SK-N-SH (cell line): Measurements from ENCODE around the gene OXT. TPM values are rescaled to one million over a fixed set of nuclear protein-coding genes. Genes with fewer than 3 reads are reported as not detected.
A peak's percentile ranks its signal among the peaks of the same experiment; 100 is the strongest.

ENCODE experiments used
- CTCF ChIA-PET: fragments of 300-600, 350-600 bp; formaldehyde crosslinking; extraction: SDS; loops from one replicate; lab custom pipeline; 2021; lab: Yijun Ruan, JAX
- POLR2A ChIA-PET: fragments of 350-600 bp; sonication (Branson Sonifier 250); formaldehyde crosslinking; extraction: SDS; loops from one replicate; lab custom pipeline; 2020; ENCODE audit warnings: antibody characterized with exemption, inconsistent platforms; lab: Yijun Ruan, JAX
- DNase-seq: peaks from one replicate; pipeline ENCODE4 v3.0.0; 2012
- H2AFZ ChIP-seq: fragments of 200-600 bp; sonication (generic); 2 replicates; pipeline ENCODE4 v1.8.1; 2016; ENCODE audit warnings: antibody characterized with exemption, mild to moderate bottlenecking, low read depth
- H3F3A ChIP-seq: fragments of 200-600 bp; sonication (generic); replicated peaks from 2 replicates; pipeline ENCODE3; 2016; ENCODE audit warnings: antibody characterized with exemption, mild to moderate bottlenecking; ENCODE audit not compliant: insufficient read depth
- H3K27ac ChIP-seq, 2 experiments: fragments of 200-500 bp in 1 of 2; fragments of 200-600 bp in 1 of 2; sonication (Bioruptor generic) in 1 of 2; sonication (generic), shearing (Covaris generic) in 1 of 2; 2 replicates each; pipeline versions ENCODE4 v1.5.1 to v1.6.1; 2014 to 2016; ENCODE audit warnings: low read depth in 2 of 2, inconsistent platforms in 1 of 2, low read length in 1 of 2, mild to moderate bottlenecking in 1 of 2, mixed read lengths in 1 of 2
- H3K27me3 ChIP-seq: fragments of 200-600 bp; sonication (generic), shearing (Covaris generic); 2 replicates; pipeline ENCODE4 v1.6.1; 2016; ENCODE audit warnings: mixed run types; ENCODE audit not compliant: insufficient read depth
- H3K36me3 ChIP-seq, 2 experiments: fragments of 200-500 bp in 1 of 2; fragments of 200-600 bp in 1 of 2; sonication (Bioruptor generic) in 1 of 2; sonication (generic) in 1 of 2; replicated peaks in 1 of 2; 2 replicates each; pipeline versions ENCODE3 to v1.5.1; 2014 to 2016; ENCODE audit warnings: low read length in 1 of 2, mild to moderate bottlenecking in 1 of 2; ENCODE audit not compliant: insufficient read depth in 2 of 2, control insufficient read depth in 1 of 2
- H3K4me1 ChIP-seq, 2 experiments: fragments of 200-500 bp in 1 of 2; fragments of 200-600 bp in 1 of 2; sonication (Bioruptor generic) in 1 of 2; sonication (generic), shearing (Covaris generic) in 1 of 2; 2 replicates each; pipeline versions ENCODE4 v1.5.1 to v1.6.1; 2014 to 2016; ENCODE audit warnings: low read depth in 1 of 2, low read length in 1 of 2, mixed run types in 1 of 2; ENCODE audit not compliant: insufficient read depth in 2 of 2, control insufficient read depth in 1 of 2
- H3K4me2 ChIP-seq: fragments of 200-600 bp; sonication (generic), shearing (Covaris generic); 2 replicates; pipeline ENCODE4 v1.6.1; 2017; ENCODE audit warnings: mixed run types
- H3K4me3 ChIP-seq, 2 experiments: fragments of 200-500 bp in 1 of 2; fragments of 200-600 bp in 1 of 2; sonication (Bioruptor generic) in 1 of 2; sonication (generic), shearing (Covaris generic) in 1 of 2; 2 replicates each; pipeline versions ENCODE4 v1.5.1 to v1.8.1; 2014 to 2016; ENCODE audit warnings: low read depth in 2 of 2, inconsistent platforms in 1 of 2, low read length in 1 of 2, mild to moderate bottlenecking in 1 of 2, mixed read lengths in 1 of 2, moderate library complexity in 1 of 2
- H3K79me2 ChIP-seq: fragments of 200-600 bp; sonication (generic); 2 replicates; pipeline ENCODE4 v1.8.1; 2017; ENCODE audit warnings: mild to moderate bottlenecking; ENCODE audit not compliant: insufficient read depth
- H3K9ac ChIP-seq: fragments of 200-600 bp; sonication (generic); 2 replicates; pipeline ENCODE4 v1.6.1; 2017; ENCODE audit warnings: mixed run types
- H3K9me2 ChIP-seq: fragments of 200-600 bp; sonication (generic); 2 replicates; pipeline ENCODE4 v1.6.1; 2017; ENCODE audit warnings: mixed run types
- H3K9me3 ChIP-seq: fragments of 200-600 bp; sonication (generic); 2 replicates; pipeline ENCODE4 v1.6.1; 2017; ENCODE audit warnings: mixed run types, mild to moderate bottlenecking, moderate library complexity
- H4K20me1 ChIP-seq: fragments of 200-600 bp; sonication (generic); 2 replicates; pipeline ENCODE4 v1.6.1; 2017; ENCODE audit warnings: mild to moderate bottlenecking, mixed run types; ENCODE audit not compliant: insufficient read depth
- CHD2 ChIP-seq: fragments of 150-350 bp; IDR thresholded peaks from 2 replicates; pipeline ENCODE4 v1.6.1; 2018; ENCODE audit warnings: low read length; ENCODE audit not compliant: partially characterized antibody
- ELF1 ChIP-seq: IDR thresholded peaks from 2 replicates; pipeline ENCODE4 v1.4.0; 2012
- FOSL2 ChIP-seq: IDR thresholded peaks from 2 replicates; pipeline ENCODE4 v1.4.0; 2012; ENCODE audit warnings: low read depth, mild to moderate bottlenecking, moderate library complexity, borderline replicate concordance
- FOXM1 ChIP-seq: IDR thresholded peaks from 2 replicates; pipeline ENCODE4 v1.4.0; 2012; ENCODE audit warnings: low read depth, mild to moderate bottlenecking
- POLR2AphosphoS5 ChIP-seq: IDR thresholded peaks from 2 replicates; pipeline ENCODE4 v1.6.1; 2012; ENCODE audit warnings: low read depth, low read length
- RAD21 ChIP-seq: IDR thresholded peaks from 2 replicates; pipeline ENCODE4 v1.6.1; 2012; ENCODE audit warnings: mild to moderate bottlenecking, low read length
- RCOR1 ChIP-seq: fragments of 150-350 bp; IDR thresholded peaks from 2 replicates; pipeline ENCODE4 v1.6.1; 2017; ENCODE audit warnings: antibody characterized with exemption, low read length
- RFX5 ChIP-seq: IDR thresholded peaks from 2 replicates; pipeline ENCODE4 v1.6.1; 2012; ENCODE audit warnings: mild to moderate bottlenecking, improper control_type of control experiment, low read length
- TAF1 ChIP-seq: IDR thresholded peaks from 2 replicates; pipeline ENCODE4 v1.6.1; 2012; ENCODE audit warnings: low read depth, mild to moderate bottlenecking, low read length, moderate library complexity, borderline replicate concordance
- YY1 ChIP-seq: IDR thresholded peaks from 2 replicates; pipeline ENCODE4 v1.4.0; 2012; ENCODE audit warnings: low read depth, mild to moderate bottlenecking
- ZBTB33 ChIP-seq: IDR thresholded peaks from 2 replicates; pipeline ENCODE4 v1.4.0; 2012; ENCODE audit warnings: low read depth, borderline replicate concordance
- WGBS: methylation state at CpG from one replicate; pipeline ENCODE4 v1.1.6; 2017; ENCODE audit warnings: low lambda C conversion rate; 5-methylcytosine and 5-hydroxymethylcytosine counted together
- polyA plus RNA-seq, 3 experiments: library from polyadenylated mRNA; depleted of rRNA; stranded (reverse); fragments of >200 nt; gene quantifications; 2 replicates each; pipeline ENCODE4 v1.2.3, GENCODE V29; 2012
- TF ChIP-seq, protein P1 (sequence below): IDR thresholded peaks from 2 replicates; pipeline ENCODE4; 2012
- TF ChIP-seq, protein P2 (sequence below): fragments of 150-350 bp; IDR thresholded peaks from 2 replicates; pipeline ENCODE4 v1.6.1; 2017; ENCODE audit warnings: antibody characterized with exemption, low read length, low read depth, borderline replicate concordance

The OXT gene
- polyA plus RNA-seq, 1 of the 3 experiments (the other 2 are of a cell fraction) = not detected

- Histone ChIP-seq H3K4me2 (peak overlapping the region; percentile 94), H3K9me2 (no peaks in the 10 kb centered on the region), H3K4me1 (peaks cover 2 to 17% of the 10 kb centered on the region in 2 experiments; a peak in 2 of 4 replicates), H3K9me3 (no peaks in the 10 kb centered on the region)
- no peak for DNase-seq
- TF ChIP-seq YY1 (no peak), ELF1 (no peak), ZBTB33 (no peak), TAF1 (no peak), RFX5 (no peak)
- TF ChIP-seq, protein P1, sequence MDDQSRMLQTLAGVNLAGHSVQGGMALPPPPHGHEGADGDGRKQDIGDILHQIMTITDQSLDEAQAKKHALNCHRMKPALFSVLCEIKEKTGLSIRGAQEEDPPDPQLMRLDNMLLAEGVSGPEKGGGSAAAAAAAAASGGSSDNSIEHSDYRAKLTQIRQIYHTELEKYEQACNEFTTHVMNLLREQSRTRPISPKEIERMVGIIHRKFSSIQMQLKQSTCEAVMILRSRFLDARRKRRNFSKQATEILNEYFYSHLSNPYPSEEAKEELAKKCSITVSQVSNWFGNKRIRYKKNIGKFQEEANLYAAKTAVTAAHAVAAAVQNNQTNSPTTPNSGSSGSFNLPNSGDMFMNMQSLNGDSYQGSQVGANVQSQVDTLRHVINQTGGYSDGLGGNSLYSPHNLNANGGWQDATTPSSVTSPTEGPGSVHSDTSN = peak; percentile 31; the same call in 1 of the 2 replicates
- TF ChIP-seq, protein P2, sequence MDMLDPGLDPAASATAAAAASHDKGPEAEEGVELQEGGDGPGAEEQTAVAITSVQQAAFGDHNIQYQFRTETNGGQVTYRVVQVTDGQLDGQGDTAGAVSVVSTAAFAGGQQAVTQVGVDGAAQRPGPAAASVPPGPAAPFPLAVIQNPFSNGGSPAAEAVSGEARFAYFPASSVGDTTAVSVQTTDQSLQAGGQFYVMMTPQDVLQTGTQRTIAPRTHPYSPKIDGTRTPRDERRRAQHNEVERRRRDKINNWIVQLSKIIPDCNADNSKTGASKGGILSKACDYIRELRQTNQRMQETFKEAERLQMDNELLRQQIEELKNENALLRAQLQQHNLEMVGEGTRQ = no peak
- TF ChIP-seq, all 33 proteins: peak for 1
- H3K4me3 ChIP-seq = peak overlapping the region; percentile 78 to 97
- H3K79me2 ChIP-seq = peaks cover 21% of the 10 kb centered on the region
- H3F3A ChIP-seq = peaks cover 4% of the 10 kb centered on the region
- H2AFZ ChIP-seq = 0 out of 2 replicates have a peak overlapping the region, but pooled peaks have one; percentile 53
- H3K27me3 ChIP-seq = no peaks in the 10 kb centered on the region
- peaks cover 12 to 27% of the 10 kb centered on the region in 2 experiments for H3K36me3 ChIP-seq
- ChIA-PET POLR2A (interaction anchor here (1.1 kb wide), 1 partner anchor 172 kb away, joined by 3 read pairs; no protein-coding TSS in a partner anchor), CTCF (no interaction called here)
- peak overlapping the region; percentile 80 for H3K9ac ChIP-seq
- WGBS = 23% methylated on average over 33 of the region's 39 CpGs
- H4K20me1 ChIP-seq = 0 out of 2 replicates have a peak, but pooled peaks cover 5% of the 10 kb centered on the region
- H3K27ac ChIP-seq = peak overlapping the region; percentile 54 to 96; a peak in 3 of 4 replicates
Measured at GRCh38 chr20:3046677-3047462, 24.6 kb upstream of the OXT start.

- no peaks in the 10 kb centered on the region for H3K27me3 ChIP-seq
- peaks cover 21% of the 10 kb centered on the region for H3K79me2 ChIP-seq
- 78% methylated on average over 11 of the region's 14 CpGs for WGBS
- H3K9me3 ChIP-seq = no peaks in the 10 kb centered on the region
- peaks cover 6% of the 10 kb centered on the region for H3F3A ChIP-seq
- peaks cover 0 to 17% of the 10 kb centered on the region in 2 experiments; a peak in 1 of 4 replicates for H3K4me1 ChIP-seq
- no peak overlapping the region for H3K9ac ChIP-seq
- H2AFZ ChIP-seq = no peak overlapping the region
- DNase-seq = no peak
- no peak overlapping the region for H3K27ac ChIP-seq
- no peaks in the 10 kb centered on the region for H3K9me2 ChIP-seq
- POLR2A ChIA-PET = no interaction called here
- H3K4me2 ChIP-seq = peak overlapping the region; percentile 94; the same call in 1 of the 2 replicates
- peaks cover 12 to 27% of the 10 kb centered on the region in 2 experiments for H3K36me3 ChIP-seq
- CTCF ChIA-PET = no interaction called here
- H4K20me1 ChIP-seq = 0 out of 2 replicates have a peak, but pooled peaks cover 5% of the 10 kb centered on the region
- peak overlapping the region in 1 of 2 experiments; percentile 78; a peak in 3 of 4 replicates for H3K4me3 ChIP-seq
- TF ChIP-seq FOXM1 (no peak), CHD2 (no peak), POLR2AphosphoS5 (no peak), RAD21 (no peak), YY1 (no peak), FOSL2 (no peak), RCOR1 (no peak), ELF1 (no peak)
- TF ChIP-seq, protein P1 = no peak
Measured at GRCh38 chr20:3047486-3048419, 23.7 kb upstream of the OXT start.
